IPS-11a (cell line): Measurements from ENCODE around the gene SSNA1.

Experiments
- H3K4me3 ChIP-seq: one replicate; pipeline ENCODE4 v1.5.1; 2013; ENCODE audit warnings: low read depth, low read length, control low read depth

SSNA1 gene

GRCh38 chr9:137218754-137219271 is 30.3 kb downstream of the SSNA1 start:
- no peak overlapping the region for H3K4me3 ChIP-seq

DNA sequence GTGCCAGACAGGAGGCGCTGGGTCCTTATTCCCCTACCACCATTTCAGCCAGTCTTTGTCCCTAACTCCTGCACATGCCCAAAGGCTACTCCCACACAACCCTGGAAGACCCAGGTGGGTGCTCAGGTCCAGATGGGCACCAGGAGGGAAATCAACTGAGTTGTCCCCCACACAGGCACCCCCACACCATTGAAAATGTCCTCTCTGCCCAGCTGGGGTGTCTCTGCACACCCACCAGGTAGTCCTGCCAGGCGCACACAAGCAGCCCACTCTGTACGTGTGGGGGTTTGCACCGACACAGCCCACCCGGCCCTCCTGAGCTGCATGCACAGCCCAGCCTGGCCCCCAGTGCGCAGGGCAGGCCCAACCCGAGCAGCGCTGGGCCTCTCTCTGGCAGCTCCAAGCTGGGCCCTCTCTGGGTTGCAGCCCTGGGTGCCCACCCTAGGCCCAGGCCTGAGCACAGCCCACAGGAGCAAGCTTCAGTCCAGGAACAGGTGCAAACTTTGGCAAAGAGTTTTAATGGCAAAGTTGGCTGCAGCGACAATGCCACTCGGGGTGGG is 31.4 kb downstream of the SSNA1 start:
- H3K4me3 ChIP-seq, result no peak overlapping the region

DNA sequence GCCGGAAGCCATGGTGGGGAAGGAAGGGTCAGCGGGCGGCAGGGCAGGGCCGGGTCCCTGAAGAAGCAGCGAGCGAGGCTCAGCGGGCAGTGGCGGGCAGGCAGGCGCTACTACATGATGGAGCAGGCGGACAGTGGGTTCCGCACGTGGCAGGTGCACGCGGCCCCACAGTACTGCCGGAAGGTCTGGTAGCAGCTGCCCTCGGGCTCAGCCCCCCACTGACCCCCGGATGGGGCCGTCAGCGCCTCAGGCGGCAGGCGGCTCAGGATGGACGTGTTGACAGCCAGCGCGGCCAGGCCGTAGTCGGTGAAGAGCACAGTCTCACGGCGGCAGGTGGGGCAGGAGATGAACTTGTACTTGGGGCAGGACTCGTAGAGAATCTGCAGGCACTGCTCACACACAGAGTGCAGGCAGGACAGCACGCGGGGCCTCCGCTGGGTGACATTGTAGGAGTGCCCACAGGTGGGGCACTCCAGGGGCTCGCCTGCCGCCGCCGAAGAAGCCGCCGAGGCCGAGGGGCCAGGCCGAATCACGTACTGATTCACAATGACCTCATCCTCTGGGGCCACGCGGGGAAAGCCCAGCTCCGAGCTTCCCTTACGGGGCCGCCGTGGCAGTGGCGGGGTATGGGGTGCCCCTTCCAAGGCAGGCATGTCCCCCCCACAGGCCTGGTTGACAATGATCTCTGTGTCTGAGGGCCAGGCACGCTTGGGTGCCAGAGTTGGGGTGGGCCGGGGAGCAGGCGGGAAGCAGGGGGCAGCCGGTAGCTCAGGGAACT is 32.0 kb downstream of the SSNA1 start:
- H3K4me3 ChIP-seq, result no peak overlapping the region

GRCh38 chr9:137221095-137221505 is 32.6 kb downstream of the SSNA1 start:
- H3K4me3 ChIP-seq, result no peak overlapping the region

- peak overlapping the region; percentile 24 for H3K4me3 ChIP-seq
These were observed 33.1 kb downstream of the SSNA1 start for GRCh38 chr9:137221506-137222111.

DNA sequence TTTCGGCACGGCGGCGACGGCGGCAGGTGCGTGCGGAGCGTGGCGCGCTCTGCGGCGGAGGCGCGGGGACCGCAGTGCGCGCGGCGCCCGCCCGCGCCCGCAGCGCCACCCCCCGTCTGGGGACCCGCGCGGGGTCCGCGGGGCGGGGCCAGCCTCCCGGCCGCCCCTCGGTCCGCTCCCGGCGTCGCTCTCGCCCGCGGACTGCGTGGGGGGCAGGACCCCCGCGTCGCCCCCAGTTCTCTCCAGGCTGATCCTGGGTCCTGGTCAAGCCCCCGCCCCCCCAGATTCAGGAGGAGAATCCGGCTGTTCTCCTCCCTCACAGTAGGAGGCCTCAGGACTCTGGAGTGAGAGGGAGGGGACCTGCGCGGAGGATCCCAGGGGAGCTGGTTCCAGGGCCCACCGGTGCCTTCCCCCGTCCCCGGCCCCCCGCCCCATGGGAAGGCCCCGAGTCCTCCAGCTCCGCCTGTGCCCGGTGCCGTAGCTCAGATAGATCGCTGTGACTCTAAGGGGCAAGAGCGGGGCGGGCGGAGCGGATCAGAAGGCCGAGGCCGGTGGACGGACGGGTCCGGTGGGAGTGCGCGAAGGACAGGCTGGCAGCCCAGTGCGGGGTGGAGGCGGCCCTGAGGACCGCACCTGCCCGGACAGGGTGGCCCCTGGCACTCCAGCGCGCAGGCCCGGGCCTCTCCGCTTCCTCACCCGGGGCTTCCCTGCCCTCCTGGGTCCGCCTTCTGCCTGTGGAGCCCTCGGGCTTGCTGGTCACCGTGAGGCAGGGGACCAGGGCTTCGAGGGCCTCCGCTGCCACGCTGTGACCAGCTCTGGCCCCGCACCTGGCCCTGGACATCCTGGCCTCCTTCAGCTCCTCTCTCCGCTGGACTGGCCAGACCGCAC is 34.0 kb downstream of the SSNA1 start, which contains the start of gene RNF208:
Gene RNF208 (minus strand): TSS at position 51 of the 888 bp plus-strand sequence. CDS start 1,028 bp downstream, outside the sequence.
- peak within 1 kb of the TSS; percentile 24 for H3K4me3 ChIP-seq

GRCh38 chr9:137223078-137223970 is 34.8 kb downstream of the SSNA1 start:
- H3K4me3 ChIP-seq, result peak overlapping the region; percentile 81

GRCh38 chr9:137224830-137225694 is 36.6 kb downstream of the SSNA1 start, which contains the start of gene CYSRT1:
Gene CYSRT1 (plus strand): TSS chr9:137225174. CDS start chr9:137225622, 448 bp downstream.
- H3K4me3 ChIP-seq, result peak within 1 kb of the TSS; percentile 81

DNA sequence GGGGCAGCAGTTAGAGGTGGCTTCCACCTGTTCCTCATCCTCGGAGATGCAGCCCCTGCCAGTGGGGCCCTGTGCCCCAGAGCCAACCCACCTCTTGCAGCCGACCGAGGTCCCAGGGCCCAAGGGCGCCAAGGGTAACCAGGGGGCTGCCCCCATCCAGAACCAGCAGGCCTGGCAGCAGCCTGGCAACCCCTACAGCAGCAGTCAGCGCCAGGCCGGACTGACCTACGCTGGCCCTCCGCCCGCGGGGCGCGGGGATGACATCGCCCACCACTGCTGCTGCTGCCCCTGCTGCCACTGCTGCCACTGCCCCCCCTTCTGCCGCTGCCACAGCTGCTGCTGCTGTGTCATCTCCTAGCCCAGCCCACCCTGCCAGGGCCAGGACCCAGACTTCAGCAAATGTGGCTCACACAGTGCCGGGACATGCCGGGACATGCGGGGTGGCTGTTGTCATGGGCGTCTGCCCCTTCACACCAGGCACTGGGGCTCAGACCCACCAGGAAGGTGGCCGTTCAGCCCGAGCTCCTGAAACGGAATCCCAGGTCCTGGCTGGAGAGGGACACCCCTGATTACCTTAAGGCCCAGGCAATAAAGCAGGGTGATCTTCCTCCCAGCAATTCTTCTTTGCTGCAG is 37.3 kb downstream of the SSNA1 start:
- no peak overlapping the region for H3K4me3 ChIP-seq

DNA sequence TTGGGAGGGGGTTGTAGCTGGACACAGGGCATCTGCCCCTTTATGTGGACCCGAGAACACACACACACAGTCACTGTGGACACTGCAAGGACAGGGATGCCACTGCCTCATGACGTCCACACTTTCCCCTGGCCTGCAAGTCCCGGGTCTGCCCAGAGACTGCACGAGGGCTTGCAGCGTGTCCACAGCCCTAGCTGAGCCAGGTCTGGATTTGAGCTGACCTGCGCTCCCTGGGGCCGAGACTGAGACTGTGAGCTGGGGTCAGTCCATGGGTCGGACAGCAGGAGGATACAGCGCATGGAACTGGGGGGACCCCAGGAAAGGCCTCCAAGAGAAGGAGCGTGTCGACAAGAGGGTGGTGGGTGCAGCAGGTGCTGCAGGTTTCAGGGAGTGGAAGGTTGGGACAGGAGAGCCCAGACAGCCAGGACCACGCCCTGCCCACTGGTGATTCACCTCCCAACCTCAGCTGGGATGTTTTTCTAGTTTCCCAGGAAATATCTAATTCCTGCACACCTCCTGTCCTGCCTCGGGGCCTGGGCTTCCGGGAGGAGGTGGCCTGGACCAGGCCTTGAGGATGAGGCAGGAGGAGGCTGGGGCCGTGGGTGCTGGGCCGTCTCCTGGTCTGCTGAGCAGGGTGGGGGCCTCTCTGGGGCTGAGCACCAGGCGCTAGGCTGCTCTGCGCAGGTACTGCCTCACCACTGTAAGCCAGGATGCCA is 38.0 kb downstream of the SSNA1 start:
- H3K4me3 ChIP-seq, result no peak overlapping the region

DNA sequence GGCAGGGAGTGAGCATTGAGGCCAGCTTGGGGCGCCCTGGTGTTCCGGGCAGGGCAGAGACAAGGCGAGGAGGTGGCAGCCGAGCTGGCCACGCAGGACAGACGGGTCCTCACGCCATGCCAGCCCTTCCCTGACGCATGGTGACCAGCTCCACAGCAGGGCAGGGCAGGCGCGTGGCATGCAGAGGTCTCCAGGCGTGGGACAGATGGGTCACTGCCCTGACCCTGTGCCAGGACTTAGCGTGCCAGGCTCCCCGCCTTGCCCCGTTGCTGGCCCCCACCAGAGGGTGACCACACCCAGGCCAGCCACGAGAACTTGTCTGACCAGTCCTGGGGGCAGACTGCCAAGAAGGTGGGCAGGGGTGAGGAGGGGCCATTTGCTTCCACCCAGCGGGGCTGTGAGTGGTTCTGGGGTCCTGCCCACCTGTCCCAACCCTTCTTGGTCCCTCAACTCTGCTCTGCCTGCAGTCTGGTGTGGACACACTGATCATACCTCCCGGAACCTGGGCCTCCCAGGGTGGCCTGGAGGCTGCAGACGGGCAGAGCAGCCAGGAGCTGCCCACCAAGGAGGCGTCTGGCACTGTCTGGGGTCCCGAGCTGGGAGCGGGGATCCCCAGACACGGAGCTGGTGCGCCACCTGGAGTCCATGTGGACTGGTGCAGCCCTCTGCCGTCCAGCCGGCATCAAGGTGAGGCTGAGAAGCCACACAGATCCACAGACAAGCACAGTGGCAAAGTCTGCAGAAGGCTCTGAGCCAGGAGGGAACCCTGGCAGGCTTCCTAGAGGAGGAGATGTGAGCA is 38.8 kb downstream of the SSNA1 start, which contains the start of gene RNF224:
Gene RNF224 (plus strand): TSS at position 449 of the 799 bp plus-strand sequence. CDS start 834 bp downstream, outside the sequence.
- H3K4me3 ChIP-seq, result no peak within 1 kb of the TSS

DNA sequence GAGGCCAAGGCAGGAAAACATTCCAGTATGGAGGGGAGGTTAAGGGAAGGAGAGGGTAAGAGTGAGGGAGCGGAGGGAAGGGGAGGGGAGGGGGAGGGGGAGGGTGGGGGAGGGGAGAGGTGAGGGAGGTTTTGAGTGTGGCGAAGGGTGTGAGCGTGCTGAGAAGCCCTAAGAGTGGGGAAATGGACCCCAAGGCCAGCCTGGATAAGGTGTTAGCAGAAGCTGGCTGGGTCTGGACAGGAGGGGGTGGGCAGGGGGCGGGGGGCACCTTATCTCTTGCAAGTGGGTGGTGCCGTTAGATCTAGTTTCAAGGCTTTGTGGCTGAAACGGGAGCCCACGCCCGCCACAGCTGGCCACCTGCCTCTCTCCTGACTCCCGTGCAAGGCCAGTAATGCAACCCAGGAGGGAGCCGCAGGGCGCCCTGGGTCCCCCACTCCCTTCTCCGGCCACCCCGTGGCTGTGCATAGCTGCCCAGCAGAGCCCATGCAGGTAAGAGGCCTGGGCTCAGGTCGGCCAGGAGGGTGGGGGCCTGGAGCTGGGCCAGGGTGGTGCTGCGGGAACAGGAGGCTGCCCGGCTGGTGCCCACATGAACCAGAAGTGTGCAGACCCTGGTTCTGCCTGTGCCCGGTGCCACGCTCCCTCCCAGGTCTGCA is 39.5 kb downstream of the SSNA1 start:
- H3K4me3 ChIP-seq, result no peak overlapping the region

DNA sequence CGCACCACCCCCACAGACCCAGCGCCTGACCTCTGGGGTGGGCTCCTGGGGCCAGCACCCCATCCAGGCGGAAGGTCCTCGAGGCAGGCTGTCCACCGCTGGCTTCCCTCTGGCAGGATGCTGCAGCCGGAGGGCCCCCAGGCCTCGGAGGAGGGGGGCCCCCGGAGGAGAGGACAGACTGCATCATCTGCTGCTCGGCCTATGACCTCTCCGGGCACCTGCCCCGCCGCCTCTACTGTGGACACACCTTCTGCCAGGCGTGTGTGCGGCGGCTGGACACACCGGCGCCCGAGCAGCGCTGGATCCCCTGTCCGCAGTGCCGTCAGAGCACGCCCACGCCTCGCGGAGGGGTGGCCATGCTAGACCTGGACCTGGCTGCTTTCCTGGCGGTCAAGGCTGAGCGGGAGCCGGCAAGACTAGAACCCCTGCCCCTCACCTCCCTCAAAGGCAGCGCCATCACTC is 40.1 kb downstream of the SSNA1 start:
- H3K4me3 ChIP-seq, result no peak overlapping the region

DNA sequence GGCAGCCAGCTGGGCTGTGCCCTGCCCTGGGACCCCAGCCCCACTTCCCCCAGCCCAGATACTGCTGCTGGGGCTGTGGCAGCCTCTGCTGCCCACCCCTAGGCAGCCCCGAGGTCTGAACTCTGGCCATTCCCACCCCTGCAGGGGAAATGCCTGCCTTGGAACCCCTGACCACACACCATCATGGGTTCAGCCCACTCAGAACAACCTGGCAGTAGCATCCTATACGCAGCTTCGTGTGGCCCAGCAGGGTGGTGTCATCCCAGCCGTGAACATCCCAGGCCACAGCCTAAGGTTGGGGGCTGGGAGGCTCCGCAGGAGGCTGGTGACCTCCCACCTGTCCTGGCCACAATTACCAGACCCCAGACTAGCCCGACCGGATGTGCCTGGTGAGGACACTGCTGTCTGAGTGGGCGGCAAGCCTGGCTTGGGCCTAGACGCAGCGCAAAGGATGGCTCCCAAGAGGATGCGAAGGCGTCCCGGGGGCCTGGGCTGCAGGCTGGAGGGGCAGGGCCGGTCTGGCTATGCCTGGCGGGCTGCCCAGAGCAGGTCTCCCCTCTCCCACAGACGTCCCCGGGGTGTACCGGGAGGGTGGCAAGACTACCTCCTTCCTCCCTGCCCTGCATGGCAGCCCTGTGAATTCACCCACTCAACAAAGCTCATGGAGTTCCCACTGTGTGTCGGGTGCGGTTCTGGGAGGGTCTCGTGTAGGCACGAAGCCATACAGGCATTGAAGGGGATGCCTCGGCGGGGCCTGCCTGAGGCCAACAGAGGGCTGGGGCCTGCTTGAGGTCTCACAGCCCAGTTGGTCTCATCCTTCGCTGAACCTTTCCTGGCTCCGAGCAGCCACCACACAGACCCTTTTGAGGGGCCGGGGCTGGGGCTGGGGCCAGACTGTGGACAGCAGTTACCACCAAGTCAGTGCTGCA is 40.8 kb downstream of the SSNA1 start:
- no peak overlapping the region for H3K4me3 ChIP-seq
